DMS79 treated with DMSO at 0.1 percent for 48 hours (cell line): ENCODE results near the gene ELANE.
"Not testable (repeated sequence)": the region's sequence is repeated elsewhere in the genome, so short reads cannot be mapped to it uniquely, and the experiment has no call there.

ENCODE experiments used
- DNase-seq: peaks from one replicate; lab custom pipeline; 2025; lab: John Stamatoyannopoulos, UW

The ELANE gene

GRCh38 chr19:879711-880438 lies 27.8 kb downstream of the ELANE start:
- DNase-seq: no peak

GRCh38 chr19:881385-882071 lies 29.4 kb downstream of the ELANE start:
- DNase-seq: no peak

GRCh38 chr19:882871-883497 lies 30.9 kb downstream of the ELANE start:
- no peak for DNase-seq

- peak; percentile 84 for DNase-seq
These were observed 31.6 kb downstream of the ELANE start for GRCh38 chr19:883661-884211.

- no peak for DNase-seq
These were observed 32.5 kb downstream of the ELANE start for GRCh38 chr19:884420-885211.

GRCh38 chr19:885536-886224 lies 33.6 kb downstream of the ELANE start:
- DNase-seq: no peak

GRCh38 chr19:887072-887471 lies 35.0 kb downstream of the ELANE start:
- no peak for DNase-seq

- DNase-seq: no peak
These were observed 35.5 kb downstream of the ELANE start for GRCh38 chr19:887599-887998.

GRCh38 chr19:888581-889385 lies 36.7 kb downstream of the ELANE start:
- no peak for DNase-seq

GRCh38 chr19:889662-890295 lies 37.7 kb downstream of the ELANE start:
- no peak for DNase-seq

GRCh38 chr19:890831-891230 lies 38.7 kb downstream of the ELANE start:
- DNase-seq: no peak

- DNase-seq: not testable (repeated sequence)
These were observed 39.5 kb downstream of the ELANE start for GRCh38 chr19:891421-892200.

GRCh38 chr19:892243-892893 lies 40.3 kb downstream of the ELANE start:
- DNase-seq: no peak

- peak; percentile 85 for DNase-seq
These were observed 41.0 kb downstream of the ELANE start, which contains the start of the genes MED16 and RNU6-9 for GRCh38 chr19:892894-893689. Gene MED16, minus strand, starts transcription at chr19:893187. Its CDS starts 2,056 bp downstream, at chr19:891131. Gene RNU6-9, plus strand, starts transcription at chr19:893484.

- no peak for DNase-seq
These were observed 44.3 kb downstream of the ELANE start for GRCh38 chr19:896434-896833.

GRCh38 chr19:896999-897398 lies 44.9 kb downstream of the ELANE start:
- DNase-seq: no peak

- DNase-seq: no peak
These were observed 45.4 kb downstream of the ELANE start for GRCh38 chr19:897442-898039.
